NCI-H526 treated with DMSO at 0.1 percent for 48 hours (cell line): ENCODE results near the gene TMTC4.
"Not testable (repeated sequence)": the region's sequence is repeated elsewhere in the genome, so short reads cannot be mapped to it uniquely, and the experiment has no call there.

Experiments used
- DNase-seq: peaks from one replicate; lab custom pipeline; 2025; lab: John Stamatoyannopoulos, UW

TMTC4 gene

GRCh38 chr13:100627120-100627519 is 47.5 kb downstream of the TMTC4 start:
- no peak for DNase-seq

- no peak for DNase-seq
These were observed 49.1 kb downstream of the TMTC4 start for GRCh38 chr13:100625447-100625846.

- DNase-seq, result no peak
These were observed 53.8 kb downstream of the TMTC4 start for GRCh38 chr13:100620792-100621191.

- no peak for DNase-seq
These were observed 54.7 kb downstream of the TMTC4 start for GRCh38 chr13:100619940-100620339.

GRCh38 chr13:100618897-100619296 is 55.7 kb downstream of the TMTC4 start:
- not testable (repeated sequence) for DNase-seq

GRCh38 chr13:100613031-100613430 is 61.6 kb downstream of the TMTC4 start:
- DNase-seq, result no peak

- no peak for DNase-seq
These were observed 62.7 kb downstream of the TMTC4 start for GRCh38 chr13:100611678-100612492.

GRCh38 chr13:100610391-100611347 is 63.9 kb downstream of the TMTC4 start:
- no peak for DNase-seq

GRCh38 chr13:100608906-100609305 is 65.7 kb downstream of the TMTC4 start:
- no peak for DNase-seq

GRCh38 chr13:100608489-100608888 is 66.1 kb downstream of the TMTC4 start:
- DNase-seq, result no peak

- DNase-seq, result no peak
These were observed 69.5 kb downstream of the TMTC4 start for GRCh38 chr13:100604918-100605710.

- DNase-seq, result no peak
These were observed 72.0 kb downstream of the TMTC4 start for GRCh38 chr13:100602493-100603111.

- DNase-seq, result no peak
These were observed 72.9 kb downstream of the TMTC4 start for GRCh38 chr13:100601716-100602115.

- no peak for DNase-seq
These were observed 73.7 kb downstream of the TMTC4 start for GRCh38 chr13:100600915-100601314.

- DNase-seq, result no peak
These were observed 74.1 kb downstream of the TMTC4 start for GRCh38 chr13:100600461-100600860.

- no peak for DNase-seq
These were observed 77.3 kb downstream of the TMTC4 start for GRCh38 chr13:100597253-100597652.

GRCh38 chr13:100596516-100596915 is 78.1 kb downstream of the TMTC4 start:
- no peak for DNase-seq

- DNase-seq, result no peak
These were observed 79.9 kb downstream of the TMTC4 start for GRCh38 chr13:100594731-100595130.

GRCh38 chr13:100594255-100594654 is 80.3 kb downstream of the TMTC4 start:
- DNase-seq, result no peak

- DNase-seq, result no peak
These were observed 85.3 kb downstream of the TMTC4 start for GRCh38 chr13:100589178-100589725.
